H1 (cell line): ENCODE results near the gene SLC39A8. TPM values are rescaled to one million over a fixed set of nuclear protein-coding genes. Genes with fewer than 3 reads are reported as not detected.

Experiments
- ASH2L ChIP-seq: fragments of 200-600, 300-600 bp; sonication (generic); IDR thresholded peaks from one replicate; pipeline ENCODE4 v1.7.1; 2017; ENCODE audit warnings: low read length
- GTF2F1 ChIP-seq: IDR thresholded peaks from 2 replicates; pipeline ENCODE4 v1.6.1; 2012; ENCODE audit warnings: low read depth, low read length, improper control_type of control experiment, borderline replicate concordance
- POLR2AphosphoS5 ChIP-seq: IDR thresholded peaks from 2 replicates; pipeline ENCODE4 v1.6.1; 2011; ENCODE audit warnings: low read depth, low read length
- POU5F1 ChIP-seq: IDR thresholded peaks from 2 replicates; pipeline ENCODE4 v1.6.1; 2011; ENCODE audit warnings: low read depth, mild to moderate bottlenecking, low read length, moderate library complexity
- RAD21 ChIP-seq, 2 experiments: IDR thresholded peaks in 1 of 2; conservative IDR thresholded peaks in 1 of 2; 2 replicates each; pipeline ENCODE4 v1.6.1; 2011; ENCODE audit warnings: low read depth in 2 of 2, low read length in 2 of 2, improper control_type of control experiment in 1 of 2, inconsistent platforms in 1 of 2, mild to moderate bottlenecking in 1 of 2, moderate library complexity in 1 of 2
- polyA plus RNA-seq, 7 experiments: library from polyadenylated mRNA; depleted of rRNA in 3 of 7; stranded (reverse) in 5 of 7; unstranded in 2 of 7; fragments of >200 nt in 5 of 7; fragments of 200-250 nt in 2 of 7; gene quantifications; 1 replicate in 5 of 7; 2 replicates in 1 of 7; 4 replicates in 1 of 7; pipeline versions ENCODE4 v1.2.1 to v1.2.3, GENCODE V29; 2011 to 2013; ENCODE audit warnings: missing spikeins in 2 of 7, mixed read lengths in 2 of 7
- total RNA-seq: library from RNA; stranded (reverse); fragmentation: NEBNext Ultra II Directional; extraction: Animal tissue kit (Norgen Biotek cat#: 25700); gene quantifications from 2 replicates; pipeline ENCODE4 v1.2.1, GENCODE V29; 2021

Gene SLC39A8
- total and polyA plus RNA-seq, 2 of the 8 experiments (the other 6 are each of a cell fraction or from before 2014, with no cell fraction given): 6.4 to 38.7 TPM

DNA sequence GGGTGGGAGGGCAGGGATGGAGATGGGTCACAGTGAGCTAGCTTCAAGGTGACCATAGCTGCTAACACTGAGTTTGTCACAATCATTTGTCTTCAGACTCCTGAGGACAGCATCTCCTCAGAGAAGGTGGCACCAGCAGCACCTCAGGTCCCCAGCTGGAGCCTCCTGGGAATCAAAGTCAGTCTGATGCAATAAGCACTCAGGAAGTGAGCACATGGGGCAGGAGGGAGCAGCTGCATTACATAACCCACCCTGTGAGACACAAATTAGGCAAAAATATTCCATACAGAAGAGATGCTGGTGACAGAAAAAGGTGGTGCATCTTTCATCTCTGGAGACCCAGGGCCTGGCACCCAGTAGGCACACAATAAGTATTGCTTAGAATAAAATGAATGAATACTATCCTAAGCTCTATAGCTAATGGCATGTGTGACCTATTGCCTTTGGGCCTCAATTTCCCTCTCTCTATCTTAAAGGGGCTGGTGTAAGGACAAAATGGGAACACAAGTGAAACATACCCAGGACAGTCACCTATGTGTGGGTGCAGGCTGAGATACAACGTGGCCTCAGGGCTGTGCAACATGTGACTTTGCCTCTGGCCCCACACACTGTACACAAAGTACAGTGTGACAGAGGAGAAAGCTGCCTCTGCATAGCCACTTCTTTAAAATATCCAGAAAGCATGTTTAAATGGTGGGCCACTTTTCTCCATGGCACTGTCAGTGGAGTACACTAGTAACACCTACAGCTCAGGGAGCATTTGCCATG lies 37.1 kb downstream of the SLC39A8 start (continued):
- TF ChIP-seq ASH2L (no peak), GTF2F1 (no peak), POU5F1 (no peak), POLR2AphosphoS5 (no peak), RAD21 (IDR thresholded peaks at IDR 0.05 in 1 of 2, conservative IDR thresholded peaks at IDR 0.05 in 1 of 2; ENCODE audit: low read depth in 2 of 2, low read length in 2 of 2) (no peak)
